HG03139 (cell line): ENCODE results near the gene HDLBP.

Source experiments
- ATAC-seq: cut with Tn5 transposase; IDR thresholded peaks from one replicate; pipeline ENCODE4 v1.9.1; 2021; ENCODE audit not compliant: unreplicated experiment

Gene HDLBP

DNA sequence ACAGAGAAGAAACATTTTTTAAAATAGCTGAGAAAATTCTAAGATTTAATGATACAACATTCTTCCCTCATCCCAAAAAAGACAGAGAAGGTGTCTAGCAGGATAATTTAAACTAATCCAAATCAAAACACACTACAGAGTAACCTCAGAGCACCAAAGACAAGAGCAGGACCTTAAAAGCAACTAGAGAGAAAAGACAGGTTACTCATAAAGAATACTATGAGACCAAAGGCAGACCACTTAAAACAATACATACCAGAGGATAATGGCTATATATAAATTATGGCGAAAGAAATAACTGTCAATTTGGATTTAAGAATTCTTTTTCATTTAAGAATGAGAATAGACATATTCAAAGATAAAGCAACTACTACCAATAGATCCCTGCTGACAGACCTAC is 40.0 kb downstream of the HDLBP start:
- ATAC-seq = no peak

DNA sequence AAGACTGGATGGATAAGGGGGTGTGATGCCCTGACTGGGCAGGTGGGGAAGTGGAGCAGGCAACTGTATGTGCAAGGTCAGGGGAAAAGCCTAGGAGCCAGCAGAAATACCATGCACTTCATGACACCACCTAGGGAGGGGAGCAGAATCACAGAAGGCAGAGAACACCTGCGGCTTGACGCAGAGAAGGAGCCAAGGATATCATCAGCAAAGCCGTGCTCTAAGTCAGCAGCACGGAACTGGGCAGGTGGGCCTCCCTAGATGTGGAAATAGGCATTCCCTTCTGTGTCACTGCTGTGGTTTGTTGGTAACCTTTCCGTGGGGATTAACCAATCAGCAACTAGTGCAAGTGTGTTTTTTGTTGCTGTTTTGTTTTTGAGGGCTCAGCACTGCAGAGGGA is 41.3 kb downstream of the HDLBP start:
- no peak for ATAC-seq

DNA sequence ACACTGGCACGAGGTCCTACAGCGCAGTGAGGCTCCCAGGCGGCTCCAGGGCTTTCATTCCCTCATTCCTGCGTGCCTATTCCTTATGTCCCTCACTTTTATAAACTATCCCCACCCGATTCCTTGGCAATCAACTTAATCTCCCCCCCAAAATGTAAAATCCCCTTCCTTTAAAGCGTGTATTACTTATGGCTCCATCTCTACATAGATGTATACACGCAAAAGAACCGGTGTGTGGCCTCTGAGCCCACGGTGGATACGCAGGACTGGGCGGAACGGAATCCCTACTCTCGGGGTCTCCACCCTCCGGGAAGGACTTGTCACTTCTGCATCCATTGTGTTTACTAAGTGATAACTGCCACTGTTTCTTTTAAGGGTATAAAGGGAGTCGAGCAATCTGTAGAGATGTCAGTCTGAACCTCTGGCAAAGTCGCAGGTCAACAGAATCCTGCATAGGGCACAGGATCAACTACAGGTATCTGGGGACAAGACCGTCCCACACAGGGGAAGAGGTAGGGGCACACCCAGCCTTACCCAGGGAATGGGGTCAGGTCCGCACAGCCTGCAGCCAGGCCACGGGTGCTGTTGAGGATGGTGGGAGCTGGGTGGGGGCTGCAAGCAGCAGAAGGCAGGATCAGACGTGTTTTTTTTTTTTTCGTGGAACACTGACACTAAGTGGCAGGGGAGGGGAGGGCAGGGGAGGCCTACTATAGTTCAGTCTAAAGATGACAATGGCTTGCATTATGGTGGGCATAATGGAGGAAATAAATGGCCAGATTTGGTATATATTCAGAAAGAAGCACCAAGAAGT is 42.1 kb downstream of the HDLBP start:
- ATAC-seq = no peak

DNA sequence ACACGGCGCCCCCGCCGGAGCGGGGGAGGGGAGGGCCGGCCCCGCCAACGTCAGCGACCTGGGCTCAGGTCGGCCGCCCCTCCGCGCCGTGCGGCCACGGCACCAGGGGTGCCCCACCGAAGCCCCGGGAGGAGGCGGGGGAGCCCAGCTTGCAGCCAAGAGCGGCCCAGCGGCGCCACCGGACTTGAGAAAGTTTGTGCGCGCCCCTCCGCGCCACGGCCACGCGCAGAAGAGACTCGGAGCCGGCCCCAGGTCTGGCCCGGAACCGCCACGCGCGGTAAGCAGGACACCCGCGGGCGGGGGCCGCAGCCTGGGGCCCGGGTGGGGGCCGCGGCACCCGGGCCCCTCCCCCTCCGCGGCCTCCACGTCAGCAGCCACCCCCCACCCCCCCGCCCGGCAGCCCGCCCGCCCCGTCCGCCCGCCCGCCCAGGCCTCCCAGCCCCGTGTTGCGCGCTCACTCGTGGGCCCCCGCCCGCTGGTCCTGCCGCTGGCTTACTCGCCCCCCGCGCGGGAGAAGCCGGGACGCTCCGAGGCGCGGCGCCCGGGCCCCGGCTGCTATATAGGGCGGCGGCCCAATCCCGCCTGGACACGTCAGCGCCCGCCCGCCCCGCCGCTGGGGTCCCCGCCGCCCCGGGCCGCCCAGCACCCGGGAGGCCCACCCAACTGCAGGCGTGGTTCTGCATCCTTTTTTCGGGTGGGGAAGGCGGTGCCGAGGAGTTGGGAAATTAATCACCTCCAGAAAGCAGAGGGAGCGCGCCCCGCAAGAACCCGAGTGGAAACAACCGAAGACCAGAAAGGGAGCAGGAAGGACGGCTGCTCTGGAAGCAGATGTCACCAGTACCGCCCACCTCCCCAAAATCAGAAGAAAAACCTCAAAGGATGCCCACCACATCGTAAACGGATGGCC is 42.9 kb downstream of the HDLBP start:
- peak; percentile 45 for ATAC-seq

GRCh38 chr2:241271706-241272302 is 43.7 kb downstream of the HDLBP start:
- peak; percentile 48 for ATAC-seq

DNA sequence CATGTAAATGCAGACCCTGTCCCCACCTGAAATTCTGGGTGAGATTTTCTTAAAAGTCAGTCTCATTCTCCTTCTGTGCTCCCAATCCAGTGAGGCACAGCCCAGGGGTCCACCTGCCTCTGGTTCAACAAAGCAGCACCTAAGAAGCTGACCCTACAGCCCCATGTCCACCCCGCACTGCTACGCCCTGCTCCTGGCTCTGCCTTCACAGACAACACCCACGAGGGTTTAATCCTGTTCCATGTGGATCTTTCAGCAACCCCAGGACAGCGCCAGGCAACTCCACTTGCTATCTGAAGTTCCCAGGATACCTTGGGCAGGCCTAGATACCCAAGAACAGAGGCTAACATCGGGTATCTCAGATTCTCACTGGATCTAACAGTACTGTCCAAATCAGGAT is 44.9 kb downstream of the HDLBP start:
- ATAC-seq = no peak

DNA sequence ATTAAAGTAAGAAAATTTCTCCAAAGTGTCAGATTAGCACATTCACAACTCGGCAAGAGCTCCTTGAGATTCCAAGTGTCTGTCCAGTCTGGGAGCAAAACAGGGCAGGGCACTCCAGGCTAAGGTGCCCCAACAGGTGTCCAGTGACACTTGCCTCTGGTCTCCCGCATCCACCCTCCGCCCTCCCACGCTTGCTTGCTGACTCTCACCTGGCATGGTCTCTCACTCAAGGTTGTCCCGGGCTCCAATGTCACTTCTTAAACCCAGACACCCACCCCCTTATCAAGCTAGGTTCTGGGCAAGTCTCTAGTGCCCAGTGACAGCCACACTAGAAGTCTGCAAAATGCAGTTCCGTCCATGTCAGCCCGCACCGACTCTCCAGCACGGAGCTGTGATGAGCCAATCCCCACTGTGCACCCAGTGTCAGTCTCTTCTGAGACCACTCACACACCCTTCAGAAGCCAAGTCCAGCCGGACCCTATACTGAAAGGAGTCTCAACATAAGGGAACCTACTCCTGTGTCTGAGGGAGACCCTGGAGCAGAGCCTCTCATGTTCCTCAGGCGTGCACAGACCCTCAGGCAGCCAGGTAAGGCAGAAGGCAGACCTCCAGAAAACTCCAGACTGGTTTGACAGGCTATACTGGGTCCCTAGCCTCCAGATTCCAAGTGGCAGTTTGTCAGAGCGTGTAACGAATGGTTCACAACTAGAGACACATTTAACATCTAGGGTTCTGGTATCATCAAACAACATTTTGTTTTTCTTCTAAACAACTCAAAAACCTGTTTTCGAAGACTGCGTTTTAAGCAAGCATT is 45.6 kb downstream of the HDLBP start:
- ATAC-seq = no peak

DNA sequence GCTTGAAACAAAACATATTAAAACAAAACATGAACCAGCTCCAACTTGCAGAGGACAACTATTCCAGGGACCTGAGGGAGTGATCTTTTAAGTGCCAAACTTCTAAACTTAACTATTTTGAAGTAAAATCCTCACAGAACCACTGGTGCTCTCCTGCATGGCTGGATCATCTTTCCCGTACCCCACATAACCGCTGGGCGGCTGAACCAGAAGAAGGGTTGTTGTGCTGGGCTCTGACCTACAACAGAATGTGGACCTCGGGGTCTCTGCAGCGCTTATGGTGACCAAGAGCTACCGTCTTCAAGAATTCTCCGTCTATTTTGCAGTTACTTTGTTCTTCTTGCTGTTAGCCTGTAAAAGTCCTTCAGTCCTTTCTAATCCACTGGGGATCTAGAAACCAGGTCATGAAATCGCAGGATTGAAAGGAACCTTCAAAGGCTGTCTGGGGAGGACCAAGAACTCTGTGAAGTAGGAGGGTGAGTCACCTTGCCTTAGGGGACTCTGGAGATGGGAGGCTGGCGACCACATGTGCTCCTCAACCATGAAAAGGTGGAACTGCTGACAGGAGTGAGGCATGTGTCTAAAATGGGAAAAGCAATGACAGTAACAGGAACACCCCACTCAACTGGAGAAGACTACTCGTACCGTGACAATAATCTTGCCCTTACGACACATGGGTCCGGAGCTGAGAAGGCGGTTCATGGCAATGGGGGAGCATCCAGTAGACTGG is 46.6 kb downstream of the HDLBP start:
- no peak for ATAC-seq

- no peak for ATAC-seq
Measured at GRCh38 chr2:241268306-241268705, 47.2 kb downstream of the HDLBP start.

GRCh38 chr2:241267249-241268067 is 48.0 kb downstream of the HDLBP start:
- no peak for ATAC-seq

- ATAC-seq = no peak
Measured at GRCh38 chr2:241265506-241265905, 50.0 kb downstream of the HDLBP start.

DNA sequence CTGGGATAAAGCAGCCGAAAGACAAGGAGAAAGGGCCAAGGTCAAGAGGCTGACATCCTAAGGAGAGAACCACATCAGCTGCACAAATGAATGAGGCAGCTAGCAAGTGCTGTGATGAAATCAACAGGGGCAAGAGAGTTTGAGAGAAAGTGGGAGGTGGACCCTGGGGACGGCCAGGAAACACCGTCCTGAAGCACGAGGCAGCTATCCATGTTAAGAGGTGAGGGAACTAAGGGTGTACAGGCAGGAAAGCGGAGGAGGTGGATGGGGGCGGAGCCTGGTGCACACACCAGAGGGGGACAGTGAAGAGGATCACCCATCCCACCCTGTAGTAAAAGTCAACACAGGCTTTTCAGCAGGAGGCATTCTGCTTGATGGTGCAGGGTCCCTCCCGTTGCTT is 52.4 kb downstream of the HDLBP start:
- ATAC-seq = no peak

DNA sequence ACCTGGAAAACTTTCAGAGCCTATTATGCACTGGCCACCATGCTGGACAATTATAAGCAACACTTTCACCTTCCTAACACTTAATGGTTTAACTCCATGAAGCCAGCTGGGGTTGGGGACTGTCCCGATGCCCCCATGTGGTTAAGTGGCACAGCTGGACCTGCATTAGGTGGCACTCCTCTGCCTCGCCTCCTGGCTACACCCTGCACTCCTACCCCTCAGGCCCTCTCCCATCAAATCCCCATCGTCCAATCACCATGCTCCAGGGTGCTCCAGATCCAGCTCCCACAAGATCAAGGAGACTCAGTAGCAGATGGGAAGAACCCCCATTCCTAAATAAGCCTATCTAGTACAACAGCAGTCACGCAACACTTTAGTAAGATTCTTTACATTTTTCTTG is 53.8 kb downstream of the HDLBP start:
- ATAC-seq = no peak

GRCh38 chr2:241260911-241261310 is 54.6 kb downstream of the HDLBP start:
- ATAC-seq = no peak

DNA sequence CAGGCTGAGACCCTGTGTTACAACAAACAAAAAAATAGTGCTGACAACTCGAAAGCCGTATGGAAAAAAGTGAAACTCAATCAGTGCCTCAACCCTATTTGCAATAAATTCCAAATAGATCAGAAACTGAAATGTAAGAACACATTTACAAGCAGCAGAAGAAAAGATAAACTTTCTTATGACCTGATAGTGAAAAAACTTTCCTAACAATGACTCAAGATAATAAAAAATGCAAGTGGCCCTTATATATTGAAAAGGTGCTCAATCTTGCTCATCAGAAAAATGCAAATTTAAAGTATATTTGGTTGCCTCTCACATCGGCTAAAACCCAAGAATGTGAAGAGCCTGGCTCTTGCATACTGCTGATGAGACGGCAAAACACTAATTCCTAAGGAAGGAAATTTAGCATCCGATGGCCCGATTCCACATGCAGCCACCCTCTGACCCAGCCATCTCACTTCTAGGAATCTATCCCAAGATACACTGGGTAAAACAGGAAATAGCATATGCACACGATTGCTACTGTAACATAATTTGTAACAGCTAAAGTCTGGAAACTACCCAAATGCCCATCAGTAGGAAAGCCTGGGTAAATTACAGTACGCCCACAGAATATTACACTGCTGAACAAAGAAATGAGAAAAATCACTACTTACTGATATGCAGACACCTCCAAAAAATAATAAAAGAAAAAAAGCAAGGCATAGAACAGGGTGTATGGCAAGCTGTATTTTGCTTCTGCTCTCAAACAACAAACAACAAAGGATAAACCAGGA is 56.8 kb downstream of the HDLBP start:
- no peak for ATAC-seq

- no peak for ATAC-seq
Measured at GRCh38 chr2:241257419-241258032, 57.9 kb downstream of the HDLBP start.

GRCh38 chr2:241256168-241256545 is 59.3 kb downstream of the HDLBP start:
- ATAC-seq = no peak

DNA sequence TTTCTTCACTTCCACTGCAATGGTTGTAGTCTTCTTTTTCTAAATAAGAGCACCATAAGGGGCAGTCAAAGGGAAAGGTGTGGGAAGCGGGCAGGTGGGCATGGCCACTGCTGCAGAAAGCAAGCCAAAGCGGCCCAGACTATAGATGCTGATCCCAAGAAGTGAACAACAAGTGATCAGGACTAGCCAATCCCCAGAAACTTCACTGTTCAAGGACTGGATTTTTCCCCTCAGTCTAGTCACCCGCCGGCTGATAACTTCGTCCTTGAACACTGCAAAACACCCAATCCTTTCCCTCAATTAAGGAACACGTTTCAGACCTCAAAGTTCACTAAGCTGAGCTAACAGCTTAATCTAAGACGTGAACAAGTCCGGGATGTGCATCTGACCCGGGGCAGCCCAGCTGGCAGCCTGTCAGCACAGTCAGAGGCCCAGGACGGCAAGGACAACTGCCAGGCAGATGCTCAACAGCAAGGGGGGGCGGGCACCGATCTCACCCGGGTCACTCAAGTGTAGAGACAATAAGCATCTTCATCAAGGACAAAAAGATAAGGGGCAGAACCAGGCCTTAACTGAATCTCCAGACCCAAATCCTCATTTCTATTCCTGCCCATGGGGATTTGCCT is 59.8 kb downstream of the HDLBP start:
- ATAC-seq = no peak
